Measurements from ENCODE around the gene TEKT2. TPM values are rescaled to one million over a fixed set of nuclear protein-coding genes. Genes with fewer than 3 reads are reported as not detected.

Gene TEKT2
- total RNA-seq, 1 experiment from 2014 or later: not detected

DNA sequence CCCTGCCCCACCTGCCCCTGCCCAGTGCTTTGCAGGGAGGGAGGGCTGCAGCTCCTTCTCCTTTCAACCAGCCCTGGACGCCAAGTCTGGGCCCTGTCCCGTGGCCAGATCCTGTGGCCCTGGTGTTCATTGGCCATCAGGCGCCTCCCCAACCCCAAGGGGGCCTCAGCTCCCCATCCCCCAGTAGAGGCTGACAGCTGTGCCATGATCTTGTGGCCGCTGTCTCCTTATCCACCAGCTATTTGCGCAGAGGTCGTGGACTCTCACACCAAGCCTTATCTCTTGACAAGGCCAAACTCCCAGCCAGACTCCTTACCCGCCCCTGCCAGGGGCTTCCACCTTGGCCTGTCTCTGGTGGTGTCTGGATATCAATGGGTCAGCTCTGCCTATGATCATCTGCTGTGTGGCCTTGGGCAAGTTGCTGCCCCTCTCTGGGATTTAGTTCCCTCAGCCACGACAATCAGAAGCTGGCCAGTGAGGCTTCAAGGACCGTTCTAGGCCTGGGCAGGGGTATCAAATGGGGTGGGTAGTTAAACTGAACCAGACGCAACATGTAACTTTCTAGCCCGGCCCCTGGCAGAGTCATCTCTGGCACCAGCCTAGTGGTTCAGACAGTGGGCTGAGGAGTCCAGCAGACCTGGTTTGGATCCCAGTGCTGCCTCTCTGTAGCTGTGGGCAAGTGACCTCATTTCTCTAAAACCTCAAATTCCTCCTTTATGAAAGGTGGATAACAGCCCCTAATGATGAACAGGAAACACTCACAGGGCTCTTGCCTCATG lies 44.4 kb downstream of the TEKT2 start:
- peak; percentile 92 for DNase-seq (ENCODE audit: low read depth)

- DNase-seq (ENCODE audit: low read depth): no peak
Observed at GRCh38 chr1:36128905-36129206, 45.0 kb downstream of the TEKT2 start.

GRCh38 chr1:36132029-36132428 lies 48.1 kb downstream of the TEKT2 start:
- no peak for DNase-seq (ENCODE audit: low read depth)

GRCh38 chr1:36133484-36133883 lies 49.6 kb downstream of the TEKT2 start:
- peak; percentile 97 for DNase-seq (ENCODE audit: low read depth)

- DNase-seq (ENCODE audit: low read depth): no peak
Observed at GRCh38 chr1:36134031-36134430, 50.1 kb downstream of the TEKT2 start.

GRCh38 chr1:36134505-36135329 lies 50.8 kb downstream of the TEKT2 start:
- peak; percentile 74 for DNase-seq (ENCODE audit: low read depth)

DNA sequence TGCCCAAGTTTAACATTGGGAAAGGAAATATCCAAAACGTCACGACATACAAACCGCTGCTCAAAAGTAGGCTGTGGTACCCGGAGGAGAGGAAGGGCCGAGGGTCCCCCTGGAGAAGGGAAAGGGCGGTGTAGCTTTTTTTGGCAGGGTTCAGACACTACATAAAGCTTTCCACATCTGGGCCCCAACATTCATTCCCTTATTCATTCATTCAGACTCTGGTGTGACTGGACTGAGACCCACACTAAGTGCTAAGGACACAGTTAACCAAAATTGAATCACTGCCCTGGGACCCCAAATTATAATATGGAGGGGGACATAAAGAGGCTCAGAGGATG lies 51.4 kb downstream of the TEKT2 start:
- no peak for DNase-seq (ENCODE audit: low read depth)

GRCh38 chr1:36135796-36136195 lies 51.9 kb downstream of the TEKT2 start:
- no peak for DNase-seq (ENCODE audit: low read depth)

- peak; percentile 92 for DNase-seq (ENCODE audit: low read depth)
Observed at GRCh38 chr1:36136535-36136934, 52.6 kb downstream of the TEKT2 start.

DNA sequence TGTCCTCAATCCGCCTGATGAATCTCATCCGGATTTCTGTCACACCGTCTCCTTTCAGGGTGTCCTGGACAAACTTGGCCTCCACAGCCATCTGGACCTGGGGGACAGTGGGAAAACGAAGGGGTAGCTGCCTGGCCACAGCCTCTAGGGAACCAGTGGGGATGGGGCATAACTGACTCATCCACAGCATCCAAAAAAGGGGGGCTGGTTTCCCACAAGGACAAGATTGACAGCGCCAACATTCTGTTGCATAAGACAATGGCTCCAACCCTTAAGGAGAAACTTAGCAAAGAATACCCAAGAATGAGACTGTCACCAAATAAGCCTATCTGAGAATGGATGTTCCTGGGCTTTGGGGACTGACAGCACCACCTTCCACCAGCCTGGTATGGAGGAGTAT lies 53.3 kb downstream of the TEKT2 start:
- DNase-seq (ENCODE audit: low read depth): peak; percentile 49

- DNase-seq (ENCODE audit: low read depth): no peak
Observed at GRCh38 chr1:36137776-36138175, 53.9 kb downstream of the TEKT2 start.

Other genes starting within 250 kb of the TEKT2 start
- gene AGO1, start 200.9 kb upstream of the TEKT2 start, total RNA-seq (2014; rRNA removed; shearing (Covaris generic)): 7.1 and 12.0 TPM in 2 replicates
- gene AGO3, start 153.0 kb upstream of the TEKT2 start, total RNA-seq (2014; rRNA removed; shearing (Covaris generic)): 8.1 and 19.3 TPM in 2 replicates
- gene ADPRS, start 4.8 kb downstream of the TEKT2 start, total RNA-seq (2014; rRNA removed; shearing (Covaris generic)): 53.0 and 60.6 TPM in 2 replicates
- 1.7 and 2.2 TPM in 2 replicates for gene COL8A2, start 41.1 kb downstream of the TEKT2 start, total RNA-seq (2014; rRNA removed; shearing (Covaris generic))
- gene TRAPPC3, start 65.4 kb downstream of the TEKT2 start, total RNA-seq (2014; rRNA removed; shearing (Covaris generic)): 132 and 147 TPM in 2 replicates
- gene MAP7D1, start 72.1 kb downstream of the TEKT2 start, total RNA-seq (2014; rRNA removed; shearing (Covaris generic)): 176 and 265 TPM in 2 replicates
- gene THRAP3, start 140.3 kb downstream of the TEKT2 start, total RNA-seq (2014; rRNA removed; shearing (Covaris generic)): 67.3 and 67.4 TPM in 2 replicates
- gene SH3D21, start 222.3 kb downstream of the TEKT2 start, total RNA-seq (2014; rRNA removed; shearing (Covaris generic)): 0.25 TPM in 1 of 2 replicates, not detected in the other
- gene EVA1B, start 239.6 kb downstream of the TEKT2 start, total RNA-seq (2014; rRNA removed; shearing (Covaris generic)): 35.8 and 44.5 TPM in 2 replicates

Measured in M059J (cell line).